ENCODE measurements around the gene MYO5A.

DNA sequence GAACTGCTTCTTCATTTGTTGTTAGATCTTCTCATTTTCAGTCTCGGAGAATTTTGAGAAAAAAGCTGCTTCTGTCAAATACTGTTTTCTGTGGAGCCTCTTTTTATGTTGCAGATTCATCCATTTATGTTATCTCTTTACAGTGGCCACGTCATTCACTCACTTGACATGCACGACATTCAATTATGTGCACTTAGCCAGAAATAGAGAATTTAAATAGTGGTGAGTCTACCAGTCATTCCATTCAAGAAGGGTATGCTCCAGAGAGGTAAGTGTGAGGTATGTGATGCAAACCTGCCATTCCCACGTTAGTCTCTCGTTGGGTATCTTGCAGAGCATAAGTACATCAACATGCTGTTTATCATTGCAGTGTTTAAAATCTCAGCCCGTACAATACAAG is 30.3 kb upstream of the MYO5A start:
- TF ChIP-seq, protein P1, sequence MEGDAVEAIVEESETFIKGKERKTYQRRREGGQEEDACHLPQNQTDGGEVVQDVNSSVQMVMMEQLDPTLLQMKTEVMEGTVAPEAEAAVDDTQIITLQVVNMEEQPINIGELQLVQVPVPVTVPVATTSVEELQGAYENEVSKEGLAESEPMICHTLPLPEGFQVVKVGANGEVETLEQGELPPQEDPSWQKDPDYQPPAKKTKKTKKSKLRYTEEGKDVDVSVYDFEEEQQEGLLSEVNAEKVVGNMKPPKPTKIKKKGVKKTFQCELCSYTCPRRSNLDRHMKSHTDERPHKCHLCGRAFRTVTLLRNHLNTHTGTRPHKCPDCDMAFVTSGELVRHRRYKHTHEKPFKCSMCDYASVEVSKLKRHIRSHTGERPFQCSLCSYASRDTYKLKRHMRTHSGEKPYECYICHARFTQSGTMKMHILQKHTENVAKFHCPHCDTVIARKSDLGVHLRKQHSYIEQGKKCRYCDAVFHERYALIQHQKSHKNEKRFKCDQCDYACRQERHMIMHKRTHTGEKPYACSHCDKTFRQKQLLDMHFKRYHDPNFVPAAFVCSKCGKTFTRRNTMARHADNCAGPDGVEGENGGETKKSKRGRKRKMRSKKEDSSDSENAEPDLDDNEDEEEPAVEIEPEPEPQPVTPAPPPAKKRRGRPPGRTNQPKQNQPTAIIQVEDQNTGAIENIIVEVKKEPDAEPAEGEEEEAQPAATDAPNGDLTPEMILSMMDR (IDR thresholded peaks at IDR 0.05): no peak
- no peak for TF ChIP-seq SP1 (CRISPR knock-in tag; conservative IDR thresholded peaks at IDR 0.05)
- TF ChIP-seq, protein P2, sequence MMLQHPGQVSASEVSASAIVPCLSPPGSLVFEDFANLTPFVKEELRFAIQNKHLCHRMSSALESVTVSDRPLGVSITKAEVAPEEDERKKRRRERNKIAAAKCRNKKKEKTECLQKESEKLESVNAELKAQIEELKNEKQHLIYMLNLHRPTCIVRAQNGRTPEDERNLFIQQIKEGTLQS (CRISPR knock-in tag; conservative IDR thresholded peaks at IDR 0.05): no peak
- no peak for TF ChIP-seq TEAD4 (CRISPR knock-in tag; IDR thresholded peaks at IDR 0.05)
- TF ChIP-seq JUN (CRISPR knock-in tag; IDR thresholded peaks at IDR 0.05): no peak
- no peak for TF ChIP-seq ZBTB21 (CRISPR knock-in tag; IDR thresholded peaks at IDR 0.05; ENCODE audit: borderline replicate concordance)
- no peak for TF ChIP-seq ATF1 (CRISPR knock-in tag; IDR thresholded peaks at IDR 0.05)
- TF ChIP-seq ZNF416 (CRISPR knock-in tag; IDR thresholded peaks at IDR 0.05): no peak
- TF ChIP-seq CREB1 (CRISPR knock-in tag; IDR thresholded peaks at IDR 0.05): no peak
- TF ChIP-seq ZNF317 (CRISPR knock-in tag; IDR thresholded peaks at IDR 0.05; ENCODE audit: borderline replicate concordance, low read depth): no peak
- TF ChIP-seq PRRX2 (CRISPR knock-in tag; IDR thresholded peaks at IDR 0.05): no peak
- TF ChIP-seq, protein P3, sequence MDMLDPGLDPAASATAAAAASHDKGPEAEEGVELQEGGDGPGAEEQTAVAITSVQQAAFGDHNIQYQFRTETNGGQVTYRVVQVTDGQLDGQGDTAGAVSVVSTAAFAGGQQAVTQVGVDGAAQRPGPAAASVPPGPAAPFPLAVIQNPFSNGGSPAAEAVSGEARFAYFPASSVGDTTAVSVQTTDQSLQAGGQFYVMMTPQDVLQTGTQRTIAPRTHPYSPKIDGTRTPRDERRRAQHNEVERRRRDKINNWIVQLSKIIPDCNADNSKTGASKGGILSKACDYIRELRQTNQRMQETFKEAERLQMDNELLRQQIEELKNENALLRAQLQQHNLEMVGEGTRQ (CRISPR knock-in tag; IDR thresholded peaks at IDR 0.05): no peak
- TF ChIP-seq, protein P4, sequence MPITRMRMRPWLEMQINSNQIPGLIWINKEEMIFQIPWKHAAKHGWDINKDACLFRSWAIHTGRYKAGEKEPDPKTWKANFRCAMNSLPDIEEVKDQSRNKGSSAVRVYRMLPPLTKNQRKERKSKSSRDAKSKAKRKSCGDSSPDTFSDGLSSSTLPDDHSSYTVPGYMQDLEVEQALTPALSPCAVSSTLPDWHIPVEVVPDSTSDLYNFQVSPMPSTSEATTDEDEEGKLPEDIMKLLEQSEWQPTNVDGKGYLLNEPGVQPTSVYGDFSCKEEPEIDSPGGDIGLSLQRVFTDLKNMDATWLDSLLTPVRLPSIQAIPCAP (CRISPR knock-in tag; IDR thresholded peaks at IDR 0.05): no peak
